Measurements from ENCODE around the gene TTC38. TPM values are rescaled to one million over a fixed set of nuclear protein-coding genes. Genes with fewer than 3 reads are reported as not detected.

TTC38 gene
- total RNA-seq, 2 donors from 2014 or later: 67.7 to 76.9 TPM

DNA sequence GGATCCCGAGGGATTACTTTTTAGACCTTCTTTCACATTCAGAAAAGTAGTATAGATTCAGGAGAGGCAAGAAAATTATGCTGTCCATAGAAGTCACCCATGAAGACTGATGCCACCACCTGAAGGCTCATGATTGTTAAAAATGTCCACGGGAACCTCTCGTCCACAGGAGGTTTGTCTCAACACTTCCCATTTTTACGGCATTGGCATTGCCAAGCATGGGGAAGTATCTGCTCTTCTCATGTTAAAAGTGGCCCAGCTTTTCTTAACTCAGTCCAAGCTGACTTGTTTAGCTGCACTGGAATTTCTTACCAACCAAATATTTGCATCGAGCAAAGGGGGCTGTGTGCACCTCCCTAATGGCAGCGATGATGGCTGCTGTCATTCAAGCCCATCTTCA lies 27.3 kb upstream of the TTC38 start:
- H3K36me3 ChIP-seq: peaks cover 4% of the 10 kb centered on the region
- TF ChIP-seq, protein P1, sequence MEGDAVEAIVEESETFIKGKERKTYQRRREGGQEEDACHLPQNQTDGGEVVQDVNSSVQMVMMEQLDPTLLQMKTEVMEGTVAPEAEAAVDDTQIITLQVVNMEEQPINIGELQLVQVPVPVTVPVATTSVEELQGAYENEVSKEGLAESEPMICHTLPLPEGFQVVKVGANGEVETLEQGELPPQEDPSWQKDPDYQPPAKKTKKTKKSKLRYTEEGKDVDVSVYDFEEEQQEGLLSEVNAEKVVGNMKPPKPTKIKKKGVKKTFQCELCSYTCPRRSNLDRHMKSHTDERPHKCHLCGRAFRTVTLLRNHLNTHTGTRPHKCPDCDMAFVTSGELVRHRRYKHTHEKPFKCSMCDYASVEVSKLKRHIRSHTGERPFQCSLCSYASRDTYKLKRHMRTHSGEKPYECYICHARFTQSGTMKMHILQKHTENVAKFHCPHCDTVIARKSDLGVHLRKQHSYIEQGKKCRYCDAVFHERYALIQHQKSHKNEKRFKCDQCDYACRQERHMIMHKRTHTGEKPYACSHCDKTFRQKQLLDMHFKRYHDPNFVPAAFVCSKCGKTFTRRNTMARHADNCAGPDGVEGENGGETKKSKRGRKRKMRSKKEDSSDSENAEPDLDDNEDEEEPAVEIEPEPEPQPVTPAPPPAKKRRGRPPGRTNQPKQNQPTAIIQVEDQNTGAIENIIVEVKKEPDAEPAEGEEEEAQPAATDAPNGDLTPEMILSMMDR (IDR thresholded peaks at IDR 0.05): no peak

DNA sequence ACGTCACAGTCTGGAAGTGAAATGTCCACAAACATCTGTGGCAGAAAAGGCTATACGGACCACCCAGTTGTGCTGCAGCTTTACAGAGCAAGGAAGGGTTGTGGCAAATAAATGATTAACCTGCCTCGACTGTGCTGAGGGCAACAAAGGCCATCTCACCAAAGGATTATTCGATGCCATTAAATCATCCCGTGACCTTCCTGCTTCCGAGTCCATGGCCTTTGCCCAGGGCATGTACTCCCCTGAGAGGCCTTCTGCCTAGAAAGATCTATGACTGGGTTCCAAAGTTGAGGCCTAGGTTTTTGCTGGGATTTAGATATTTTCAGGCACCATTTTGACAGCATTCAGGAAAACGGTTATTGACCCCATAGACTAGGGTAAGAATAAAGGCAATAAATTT lies 26.9 kb upstream of the TTC38 start:
- no peaks in the 10 kb centered on the region for H3K27me3 ChIP-seq (replicated peaks; ENCODE audit: insufficient read depth)
- ATAC-seq (ENCODE audit: insufficient number of reproducible peaks, low FRiP score, low read depth) (no peak), DNase-seq (ENCODE audit: low spot score) (no peak)
- H3K4me1 ChIP-seq (ENCODE audit: control insufficient read depth in 1 of 2, low read depth in 2 of 2): no peaks in the 10 kb centered on the region
- no peak overlapping the region for H3K27ac ChIP-seq
- TF ChIP-seq, protein P1 (IDR thresholded peaks at IDR 0.05): no peak
- no peaks in the 10 kb centered on the region for H3K9me3 ChIP-seq
- peaks cover 4% of the 10 kb centered on the region for H3K36me3 ChIP-seq
- H3K4me3 ChIP-seq: no peak overlapping the region

More for the DNA sequence above, 27.3 kb upstream of the TTC38 start:
- H3K27me3 ChIP-seq (replicated peaks; ENCODE audit: insufficient read depth): no peaks in the 10 kb centered on the region
- no peak overlapping the region for H3K4me3 ChIP-seq
- DNase-seq (ENCODE audit: low spot score): no peak
- H3K9me3 ChIP-seq: no peaks in the 10 kb centered on the region
- no peak overlapping the region for H3K27ac ChIP-seq
- H3K4me1 ChIP-seq (ENCODE audit: control insufficient read depth in 1 of 2, low read depth in 2 of 2): no peaks in the 10 kb centered on the region
- ATAC-seq (ENCODE audit: insufficient number of reproducible peaks, low FRiP score, low read depth): no peak

DNA sequence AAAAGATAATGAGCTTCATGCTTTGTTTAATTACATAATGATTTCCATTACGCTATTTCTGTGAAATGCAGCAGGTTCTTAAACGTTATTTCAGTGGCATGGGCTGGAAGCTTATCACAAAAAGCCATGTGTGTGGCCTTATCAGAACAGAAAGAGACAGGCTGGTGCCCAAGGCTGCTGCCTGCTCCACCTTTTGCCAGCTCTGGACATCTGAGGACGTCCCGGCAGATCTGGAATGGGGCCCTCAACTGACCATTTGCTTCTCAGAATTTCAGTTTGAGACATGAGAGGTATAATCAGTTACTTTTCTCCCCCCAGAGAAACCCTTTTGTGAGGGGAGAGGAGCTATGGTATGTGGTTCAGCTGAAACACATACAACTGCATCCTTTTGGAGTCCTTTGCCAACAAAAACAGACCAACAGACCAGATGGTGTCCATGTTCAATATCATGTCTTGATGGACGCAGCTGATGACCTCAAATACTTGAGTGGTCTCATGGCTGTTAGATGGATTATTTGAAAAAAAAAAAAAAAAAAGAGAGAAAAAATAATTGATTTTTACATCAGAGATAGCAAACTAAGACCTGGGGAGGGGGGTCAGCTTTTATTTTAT lies 26.3 kb upstream of the TTC38 start:
- peaks cover under 1% of the 10 kb centered on the region for H3K36me3 ChIP-seq

DNA sequence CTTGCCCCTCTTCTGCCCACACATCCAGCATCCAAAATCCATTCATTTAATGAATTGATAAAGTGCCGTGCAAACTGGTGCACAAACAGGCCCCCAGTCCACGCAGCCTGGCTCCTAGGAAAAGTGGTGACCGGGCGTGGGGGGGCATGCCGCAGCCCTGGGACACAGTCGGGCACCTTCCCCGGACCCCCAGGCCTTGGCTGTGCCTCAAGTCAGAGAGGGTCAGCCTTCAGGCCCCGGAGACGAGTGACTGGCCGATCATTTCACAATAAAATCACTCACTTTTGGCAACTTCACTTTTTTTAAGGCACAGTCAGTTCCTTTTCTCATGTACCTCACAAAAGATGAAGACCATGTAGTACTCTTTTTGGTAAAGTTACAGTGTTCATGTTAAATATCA lies 25.7 kb upstream of the TTC38 start:
- H3K4me1 ChIP-seq (ENCODE audit: control insufficient read depth in 1 of 2, low read depth in 2 of 2): no peaks in the 10 kb centered on the region
- no peaks in the 10 kb centered on the region for H3K27me3 ChIP-seq (replicated peaks; ENCODE audit: insufficient read depth)
- H3K36me3 ChIP-seq: no peaks in the 10 kb centered on the region
- DNase-seq (ENCODE audit: low spot score) (no peak), ATAC-seq (ENCODE audit: insufficient number of reproducible peaks, low FRiP score, low read depth) (no peak)
- TF ChIP-seq, protein P1 (IDR thresholded peaks at IDR 0.05): no peak
- H3K9me3 ChIP-seq: no peaks in the 10 kb centered on the region
- H3K4me3 ChIP-seq: no peak overlapping the region
- no peak overlapping the region for H3K27ac ChIP-seq

More for the DNA sequence above, 26.3 kb upstream of the TTC38 start:
- no peak overlapping the region for H3K27ac ChIP-seq
- H3K4me1 ChIP-seq (ENCODE audit: control insufficient read depth in 1 of 2, low read depth in 2 of 2): no peaks in the 10 kb centered on the region
- H3K27me3 ChIP-seq (replicated peaks; ENCODE audit: insufficient read depth): no peaks in the 10 kb centered on the region
- DNase-seq (ENCODE audit: low spot score): no peak
- no peak for ATAC-seq (ENCODE audit: insufficient number of reproducible peaks, low FRiP score, low read depth)
- H3K4me3 ChIP-seq: no peak overlapping the region
- TF ChIP-seq, protein P1 (IDR thresholded peaks at IDR 0.05): no peak
- no peaks in the 10 kb centered on the region for H3K9me3 ChIP-seq

DNA sequence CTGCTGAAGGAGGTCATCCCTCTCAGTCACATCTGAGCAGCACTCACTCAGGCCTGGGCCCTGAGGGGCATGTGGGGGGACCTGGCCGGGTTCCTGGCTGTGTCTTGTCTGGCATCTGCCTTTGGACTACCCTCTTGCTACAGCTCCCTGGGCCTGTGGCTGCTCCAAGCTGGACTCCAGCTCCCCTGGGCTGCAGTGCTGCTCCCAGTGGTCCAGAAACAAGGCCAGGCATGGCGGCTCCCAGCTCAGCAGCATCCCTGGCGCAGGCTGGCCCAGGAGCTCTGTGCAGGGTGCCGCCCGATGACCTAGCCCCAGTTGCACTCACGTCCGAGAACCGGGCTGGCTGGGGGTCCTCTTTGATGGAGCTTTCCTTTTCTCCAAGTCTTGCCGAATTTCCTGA lies 23.0 kb upstream of the TTC38 start:
- Histone ChIP-seq H3K4me3 (no peak overlapping the region), H3K9me3 (no peaks in the 10 kb centered on the region), H3K4me1 (ENCODE audit: control insufficient read depth in 1 of 2, low read depth in 2 of 2) (peaks cover 5 to 8% of the 10 kb centered on the region in 2 donors), H3K27ac (no peak overlapping the region), H3K27me3 (replicated peaks; ENCODE audit: insufficient read depth) (no peaks in the 10 kb centered on the region), H3K36me3 (no peaks in the 10 kb centered on the region)
- TF ChIP-seq, protein P1 (IDR thresholded peaks at IDR 0.05): no peak
- ATAC-seq (ENCODE audit: insufficient number of reproducible peaks, low FRiP score, low read depth) (no peak), DNase-seq (ENCODE audit: low spot score) (no peak)

Measured in thoracic aorta (tissue), 2 donors.